Posterior vena cava (tissue), 2 donors: ENCODE data around the gene FHIT. TPM values are rescaled to one million over a fixed set of nuclear protein-coding genes. Genes with fewer than 3 reads are reported as not detected.
"Not testable (repeated sequence)": the region's sequence is repeated elsewhere in the genome, so short reads cannot be mapped to it uniquely, and the experiment has no call there.

Experiments used
- DNase-seq: peaks from one replicate; pipeline ENCODE4 v3.0.0-alpha.2; 2020; ENCODE audit warnings: low spot score
- intact Hi-C, 2 donors: fragments of 100-400 bp; cut with DNase I; formaldehyde crosslinking; loops; one replicate each; pipeline versions ENCODE4 v1.14.1 to v1.14.2; 2022 to 2023
- total RNA-seq, 2 donors: library from RNA; stranded (reverse); fragmentation: NEBNext Ultra II Directional; extraction: Animal tissue kit (Norgen Biotek cat#: 25700); gene quantifications; one replicate each; pipeline ENCODE4 v1.2.1, GENCODE V29; 2021
- donor health status: DM: yes; HTN: yes; CAD: no.
- donor health status: DM: yes; HTN: yes; CAD: no.

FHIT gene
- total RNA-seq, 2 donors from 2014 or later = 6.0 to 9.2 TPM

- intact Hi-C loops = no loop called here
- DNase-seq = no peak
These were observed 219.7 kb downstream of the FHIT start for GRCh38 chr3:61031503-61031902.

- intact Hi-C loops = no loop called here
These were observed 220.7 kb downstream of the FHIT start for GRCh38 chr3:61030469-61031035.

GRCh38 chr3:61029194-61029593 is 222.1 kb downstream of the FHIT start:
- intact Hi-C loops = no loop called here
- no peak for DNase-seq

More at GRCh38 chr3:61030469-61031035, 220.7 kb downstream of the FHIT start:
- no peak for DNase-seq

GRCh38 chr3:61018807-61019206 is 232.4 kb downstream of the FHIT start:
- intact Hi-C loops = no loop called here
- DNase-seq = no peak

GRCh38 chr3:61017028-61017427 is 234.2 kb downstream of the FHIT start:
- intact Hi-C loops, DNase-seq: not testable (repeated sequence)

- intact Hi-C loops = no loop called here
- no peak for DNase-seq
These were observed 235.4 kb downstream of the FHIT start for GRCh38 chr3:61015859-61016258.

- intact Hi-C loops = no loop called here
- DNase-seq = no peak
These were observed 235.8 kb downstream of the FHIT start for GRCh38 chr3:61015408-61015807.

GRCh38 chr3:61008998-61009380 is 242.3 kb downstream of the FHIT start:
- no peak for DNase-seq
- intact Hi-C loops = no loop called here

- no peak for DNase-seq
- intact Hi-C loops = no loop called here
These were observed 242.9 kb downstream of the FHIT start for GRCh38 chr3:61008153-61008997.

- no peak for DNase-seq
- intact Hi-C loops = no loop called here
These were observed 245.7 kb downstream of the FHIT start for GRCh38 chr3:61005591-61005990.

GRCh38 chr3:60998858-60999257 is 252.4 kb downstream of the FHIT start:
- DNase-seq = no peak
- intact Hi-C loops = no loop called here

GRCh38 chr3:60992395-60992794 is 258.9 kb downstream of the FHIT start:
- intact Hi-C loops = no loop called here
- no peak for DNase-seq

- no peak for DNase-seq
- intact Hi-C loops = no loop called here
These were observed 260.9 kb downstream of the FHIT start for GRCh38 chr3:60990442-60990730.

- no peak for DNase-seq
- intact Hi-C loops = no loop called here
These were observed 261.4 kb downstream of the FHIT start for GRCh38 chr3:60989626-60990441.

- intact Hi-C loops, DNase-seq: not testable (repeated sequence)
These were observed 264.1 kb downstream of the FHIT start for GRCh38 chr3:60987191-60987590.

- no peak for DNase-seq
- intact Hi-C loops = no loop called here
These were observed 264.7 kb downstream of the FHIT start for GRCh38 chr3:60986552-60986951.

GRCh38 chr3:60983906-60984305 is 267.3 kb downstream of the FHIT start:
- no peak for DNase-seq
- intact Hi-C loops = no loop called here

- DNase-seq = no peak
- intact Hi-C loops = no loop called here
These were observed 270.9 kb downstream of the FHIT start for GRCh38 chr3:60980342-60980692.

- intact Hi-C loops = no loop called here
- no peak for DNase-seq
These were observed 271.6 kb downstream of the FHIT start for GRCh38 chr3:60979461-60980341.

GRCh38 chr3:60973321-60973720 is 277.9 kb downstream of the FHIT start:
- no peak for DNase-seq
- intact Hi-C loops = no loop called here
